Inflammatory macrophage treated with lipopolysaccharide for 4 hours (primary cell): ENCODE measurements around the gene JMJD7.
A peak's percentile ranks its signal among the peaks of the same experiment; 100 is the strongest.

Experiments
- DNase-seq: peaks from one replicate; pipeline ENCODE4 v3.0.0-alpha.2; 2020

JMJD7 gene

DNA sequence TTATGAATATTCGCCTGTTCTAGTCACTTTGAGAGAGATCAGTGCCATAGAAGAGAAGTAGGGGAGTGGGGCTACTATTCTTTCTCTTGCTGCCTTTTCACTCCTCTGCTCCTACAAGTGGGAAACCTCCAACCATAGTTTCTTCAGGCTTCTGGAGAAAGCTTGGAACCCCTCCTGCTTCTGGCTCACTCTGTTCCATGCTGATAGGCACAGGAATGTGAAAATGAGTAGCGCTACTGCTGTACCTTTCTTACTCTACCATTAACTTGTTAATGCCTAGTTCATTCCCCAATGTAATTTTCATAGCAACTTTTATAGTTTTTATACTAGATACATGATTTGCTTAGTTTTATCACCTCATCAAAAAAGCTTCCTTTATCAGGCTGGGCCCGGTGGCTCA, 26.7 kb upstream of the JMJD7 start:
- DNase-seq: no peak

DNA sequence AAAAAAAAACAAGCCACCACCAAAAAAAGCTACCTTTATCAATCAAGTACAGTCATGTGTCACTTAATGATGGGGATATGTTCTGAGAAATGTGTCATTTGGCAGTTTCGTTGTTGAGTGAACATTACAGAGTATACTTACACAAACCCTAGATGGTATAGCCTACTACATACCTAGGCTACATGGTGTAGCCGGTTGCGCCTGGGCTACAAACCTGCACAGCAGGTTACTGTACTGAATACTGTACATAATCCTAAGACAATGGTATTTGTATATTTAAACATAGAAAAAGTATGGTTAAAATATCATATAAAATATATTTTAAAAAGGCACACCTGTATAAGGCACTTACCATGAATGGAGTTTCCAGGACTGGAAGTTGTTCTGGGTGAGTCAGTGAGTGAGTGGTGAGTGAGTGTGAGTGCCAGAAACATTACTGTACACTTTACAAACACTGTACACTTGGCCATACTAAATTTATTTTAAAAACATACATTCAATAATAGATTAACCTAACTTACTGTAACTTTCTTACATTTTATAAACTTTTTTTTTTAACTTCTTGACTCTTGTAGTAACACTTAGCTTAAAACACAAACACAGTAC, 25.9 kb upstream of the JMJD7 start:
- DNase-seq: no peak

DNA sequence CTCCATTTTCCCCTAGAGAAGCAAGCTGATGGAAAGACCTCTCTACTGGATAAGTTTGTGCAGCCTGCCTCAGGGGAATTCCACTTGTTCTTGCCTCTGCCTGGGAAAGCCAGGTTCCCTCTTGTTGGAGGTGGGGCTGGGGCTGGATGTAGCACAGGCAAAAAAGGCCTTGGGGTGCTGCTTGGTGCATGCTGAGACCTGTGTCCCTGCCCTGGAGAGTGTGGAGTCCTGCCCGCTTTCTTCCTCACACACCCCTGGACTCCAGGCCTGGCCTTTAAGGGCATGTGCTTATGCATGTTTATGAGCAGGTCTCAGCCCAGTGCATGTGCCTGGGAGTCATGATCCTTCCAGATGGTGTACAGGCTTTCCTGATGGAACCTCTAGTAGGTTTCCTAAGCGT, 23.5 kb upstream of the JMJD7 start:
- DNase-seq: no peak

DNA sequence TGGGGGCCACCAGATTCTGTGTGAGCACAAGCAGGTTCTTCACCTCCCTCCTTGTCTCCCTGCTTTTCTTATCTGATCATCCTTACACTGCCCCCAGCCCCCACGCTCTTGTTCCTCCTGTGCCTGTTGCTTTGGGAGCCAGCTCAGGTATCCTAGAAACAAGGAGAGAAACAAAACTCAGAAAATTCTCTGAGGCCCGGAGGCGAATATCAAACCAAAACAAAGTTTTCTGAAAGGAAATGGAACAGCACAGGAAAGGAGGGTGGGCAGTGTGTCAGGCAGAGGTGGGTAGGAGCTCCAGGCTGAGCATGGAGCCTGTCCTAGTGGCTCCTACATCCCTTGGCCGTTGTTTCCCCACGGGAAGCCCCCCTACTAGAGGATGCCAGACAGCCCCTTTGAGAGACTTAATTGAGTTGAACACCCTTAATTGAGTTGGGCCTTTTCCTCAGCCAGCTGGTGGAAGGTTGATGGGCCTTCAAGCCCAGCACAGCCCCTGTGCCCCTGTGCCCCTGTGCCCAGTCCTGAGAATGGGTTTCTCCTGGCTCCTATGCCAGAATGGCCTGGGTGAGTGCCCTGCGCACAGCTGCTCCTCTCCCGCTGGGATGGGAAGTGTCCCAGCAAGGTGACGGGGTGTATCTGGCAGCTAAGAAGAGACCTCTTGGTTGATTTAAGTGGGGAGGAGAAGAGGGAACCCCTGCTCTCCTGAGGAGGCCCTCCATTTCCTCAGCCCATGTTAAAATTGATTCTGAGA, 22.8 kb upstream of the JMJD7 start:
- no peak for DNase-seq

DNA sequence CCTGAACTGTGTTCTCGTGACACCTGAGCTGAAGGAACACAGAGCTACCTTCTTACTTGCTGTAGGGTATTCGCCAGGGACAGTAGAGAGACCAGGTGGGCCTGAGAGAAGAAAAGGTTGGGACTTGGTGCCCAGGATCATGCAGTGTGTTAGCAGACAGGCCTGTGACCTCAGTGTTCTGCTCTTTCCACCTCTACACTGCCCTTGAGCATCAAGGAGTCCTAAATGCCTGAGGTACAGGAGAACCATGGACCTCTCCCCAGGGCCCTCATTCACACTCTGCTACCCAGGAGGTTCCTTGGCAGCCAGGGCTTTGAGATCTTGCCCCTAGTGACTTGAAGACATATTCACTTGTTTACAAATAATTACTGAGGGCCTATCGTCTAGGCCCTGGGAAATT, 22.2 kb upstream of the JMJD7 start:
- DNase-seq: no peak

DNA sequence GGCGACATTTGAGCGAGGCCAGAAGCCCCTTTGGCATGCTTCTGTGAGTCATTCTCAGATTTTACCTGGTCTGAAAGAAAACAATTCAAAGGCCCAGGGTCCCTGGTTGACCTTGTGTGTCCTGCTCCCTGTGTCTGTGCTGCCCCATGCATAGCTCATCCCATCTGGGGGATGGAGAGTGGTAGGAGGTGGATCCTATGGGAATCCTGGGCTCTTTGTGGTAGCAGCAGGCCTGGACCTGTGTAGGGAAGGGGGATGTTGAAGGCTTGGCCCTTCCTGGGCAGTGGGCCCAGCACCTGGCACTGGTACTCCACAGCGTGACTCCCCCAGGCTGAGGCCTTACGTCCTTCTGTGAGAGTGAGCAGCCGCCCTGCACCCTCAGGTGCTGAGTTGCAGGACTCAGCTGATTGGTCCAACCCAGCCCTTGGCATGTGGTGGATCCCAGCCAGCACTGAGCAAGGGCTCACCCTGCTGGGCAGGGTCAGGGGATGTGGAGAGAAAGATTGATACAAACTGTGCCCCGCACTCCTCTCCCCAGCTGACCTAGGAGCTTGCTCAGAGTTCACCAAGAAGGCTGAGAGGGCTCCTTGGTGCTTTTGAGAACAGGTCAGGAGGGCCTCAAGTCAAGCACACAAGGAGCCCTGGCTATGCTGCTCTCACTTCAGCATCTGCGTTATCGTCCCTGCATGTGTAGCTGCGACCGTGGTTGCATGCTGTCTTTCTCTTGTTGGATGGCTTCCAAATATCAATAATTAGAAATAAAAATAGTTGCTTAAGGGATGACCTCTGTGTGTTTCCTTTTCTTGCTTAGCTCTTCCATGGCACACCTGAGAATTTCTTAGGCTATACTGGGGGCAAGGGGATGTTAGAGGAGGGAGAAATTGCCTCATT, 21.4 kb upstream of the JMJD7 start:
- no peak for DNase-seq

DNA sequence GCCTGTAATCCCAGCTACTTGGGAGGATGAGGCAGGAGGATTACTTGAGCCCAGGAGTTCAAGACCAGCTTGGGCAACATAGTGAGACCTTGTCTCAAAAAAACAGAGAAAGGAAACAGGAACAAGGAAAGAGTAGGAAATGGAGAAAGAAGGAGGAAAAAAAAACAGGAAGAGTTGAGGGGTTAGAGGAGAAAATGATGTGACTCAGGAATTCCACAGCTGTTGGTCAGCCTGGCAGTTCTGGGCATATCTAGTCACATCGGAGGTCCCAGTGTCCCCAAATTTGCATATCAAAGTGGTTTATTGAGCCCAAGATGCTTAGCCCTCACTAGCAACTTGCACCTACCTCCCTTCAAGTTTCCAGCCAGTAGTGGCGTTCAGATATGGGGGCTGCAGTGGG, 18.8 kb upstream of the JMJD7 start:
- peak; percentile 21 for DNase-seq

DNA sequence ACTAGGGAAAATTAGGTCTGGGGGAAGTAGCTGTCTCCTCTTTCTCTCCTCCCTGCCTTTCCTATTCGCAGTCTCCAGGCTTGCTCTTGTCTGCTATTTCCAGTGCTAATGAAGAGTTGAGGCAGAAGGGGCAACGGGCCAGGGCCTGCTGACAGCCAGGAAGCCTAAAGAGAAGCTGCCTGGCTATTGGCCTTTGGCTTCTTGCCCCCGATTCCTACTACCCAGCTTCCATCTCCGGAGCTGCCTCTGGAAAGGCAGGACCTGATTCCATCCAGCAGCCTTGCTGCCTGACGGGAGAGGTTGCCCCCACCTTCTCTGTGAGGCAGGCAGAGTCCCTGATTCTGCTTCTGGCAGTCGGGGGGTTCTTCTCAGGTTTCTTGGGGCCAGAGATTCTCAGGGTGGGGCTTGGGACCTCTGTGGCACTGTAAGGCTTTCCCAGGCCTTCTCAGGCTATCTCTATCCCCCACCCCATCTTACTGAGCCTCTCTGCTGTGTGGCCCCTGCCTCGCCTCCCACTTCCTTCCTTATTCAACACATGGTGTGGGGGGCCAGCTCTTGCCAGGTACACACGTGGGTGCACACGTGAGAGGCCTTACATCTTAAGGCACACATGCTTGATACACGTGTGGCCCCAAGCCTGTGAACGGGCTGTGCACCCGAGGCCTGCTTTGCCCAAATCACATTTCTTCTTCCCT, 18.2 kb upstream of the JMJD7 start:
- DNase-seq: no peak

DNA sequence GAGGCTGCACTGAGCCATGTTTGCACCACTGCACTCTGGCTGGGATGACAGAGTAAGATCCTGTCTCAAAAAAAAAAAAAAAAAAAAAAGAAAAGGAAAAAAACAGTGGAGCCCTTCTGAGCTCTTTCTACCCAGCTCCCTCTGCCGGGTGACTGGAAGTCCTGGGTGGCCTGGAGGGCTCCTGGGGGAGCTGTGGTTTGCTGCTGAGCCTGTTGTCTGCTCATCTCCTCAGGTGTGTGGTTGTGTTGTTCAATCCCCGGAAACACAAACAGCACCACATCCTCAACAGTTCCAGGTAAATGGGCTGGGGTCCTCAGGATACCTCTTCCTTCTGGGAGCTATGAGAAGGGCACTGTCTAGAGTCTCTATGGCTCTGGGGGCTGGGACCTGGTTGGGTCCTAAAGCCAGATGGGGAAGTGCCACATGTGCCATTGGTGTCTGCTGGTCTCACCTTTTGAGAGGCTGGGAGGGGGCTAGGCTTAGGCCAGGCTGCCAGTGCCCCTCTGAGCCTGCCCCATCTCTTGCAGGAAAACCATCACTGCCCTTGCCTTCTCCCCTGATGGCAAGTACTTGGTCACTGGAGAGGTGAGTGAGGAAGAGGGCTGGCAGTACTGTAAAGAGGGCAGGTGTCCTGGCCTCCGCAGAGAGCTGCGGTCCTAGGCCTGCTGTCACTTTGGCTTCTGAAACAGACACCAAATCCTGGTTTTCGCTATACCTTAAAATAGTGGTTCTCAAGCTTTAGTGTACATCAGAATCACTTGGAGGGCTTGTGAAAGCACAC, 17.1 kb upstream of the JMJD7 start:
- no peak for DNase-seq

DNA sequence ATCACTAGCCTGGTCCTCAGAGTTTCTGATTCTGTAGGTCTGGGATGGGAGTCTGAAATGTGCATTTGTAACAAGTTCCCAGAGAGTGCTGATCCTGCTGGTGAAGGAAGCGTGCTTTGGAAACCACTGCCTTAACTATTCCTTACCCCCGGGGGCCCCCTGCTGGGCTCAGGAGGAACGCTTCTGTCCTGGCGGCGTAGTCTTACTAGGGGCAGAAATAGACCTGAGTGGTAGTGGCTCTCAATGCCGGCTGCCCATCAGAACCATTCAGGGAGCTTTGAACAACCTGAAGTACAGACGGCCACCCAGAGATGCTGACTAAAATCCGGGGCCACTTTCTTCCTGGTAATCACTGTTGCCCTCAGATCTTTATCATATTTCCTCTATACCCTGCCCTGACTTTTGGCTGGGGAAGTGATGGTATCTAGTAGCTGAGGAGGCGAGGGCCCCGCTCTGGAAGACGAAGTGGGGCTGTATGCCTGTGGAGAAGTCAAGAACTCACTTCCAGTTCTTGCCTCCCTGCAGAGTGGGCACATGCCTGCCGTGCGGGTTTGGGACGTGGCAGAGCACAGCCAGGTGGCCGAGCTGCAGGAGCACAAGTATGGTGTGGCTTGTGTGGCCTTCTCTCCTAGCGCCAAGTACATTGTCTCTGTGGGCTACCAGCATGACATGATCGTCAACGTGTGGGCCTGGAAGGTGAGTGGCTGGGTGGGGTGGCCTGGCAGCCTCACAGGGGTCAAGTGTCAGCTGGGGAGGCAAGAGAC, 16.3 kb upstream of the JMJD7 start:
- peak; percentile 77 for DNase-seq

DNA sequence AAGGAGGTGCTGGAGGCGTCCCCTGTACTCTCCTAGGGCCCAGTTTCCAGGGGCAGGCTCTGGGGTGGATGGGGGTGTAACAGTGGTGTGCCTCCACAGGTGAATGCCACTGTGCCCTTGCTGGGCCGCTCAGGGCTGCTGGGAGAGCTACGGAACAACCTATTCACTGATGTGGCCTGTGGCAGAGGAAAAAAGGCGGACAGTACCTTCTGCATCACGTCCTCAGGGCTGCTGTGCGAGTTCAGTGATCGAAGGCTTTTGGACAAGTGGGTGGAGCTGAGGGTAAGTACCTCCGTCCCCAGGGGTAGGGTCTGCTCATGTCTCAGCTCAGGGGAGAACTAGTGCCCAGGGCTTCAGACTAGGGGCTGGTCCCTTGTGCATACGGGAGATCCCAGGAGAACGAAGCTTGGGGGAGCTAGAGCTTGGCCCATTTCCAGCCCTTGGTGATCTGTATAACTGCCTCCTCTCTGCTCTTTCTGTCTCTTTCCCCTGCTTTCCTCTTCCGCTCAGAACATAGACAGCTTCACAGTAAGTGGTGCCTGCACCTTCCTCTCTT, 15.0 kb upstream of the JMJD7 start:
- DNase-seq: no peak

DNA sequence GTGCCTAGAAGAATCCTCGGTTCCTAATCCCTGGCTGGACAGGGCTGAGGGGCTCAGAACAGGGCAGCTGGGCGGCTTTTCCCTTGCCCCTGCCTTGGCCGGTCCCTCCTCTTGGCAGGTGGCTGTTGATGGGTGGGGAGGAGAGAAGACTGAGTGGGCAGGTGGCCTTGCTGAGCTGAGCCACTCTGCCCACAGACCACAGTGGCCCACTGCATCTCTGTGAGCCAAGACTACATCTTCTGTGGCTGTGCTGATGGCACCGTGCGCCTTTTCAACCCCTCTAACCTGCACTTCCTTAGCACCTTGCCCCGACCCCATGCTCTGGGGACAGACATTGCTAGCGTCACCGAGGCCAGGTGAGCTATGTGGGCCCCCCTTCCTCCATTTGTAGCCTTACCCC, 14.5 kb upstream of the JMJD7 start:
- DNase-seq: no peak

DNA sequence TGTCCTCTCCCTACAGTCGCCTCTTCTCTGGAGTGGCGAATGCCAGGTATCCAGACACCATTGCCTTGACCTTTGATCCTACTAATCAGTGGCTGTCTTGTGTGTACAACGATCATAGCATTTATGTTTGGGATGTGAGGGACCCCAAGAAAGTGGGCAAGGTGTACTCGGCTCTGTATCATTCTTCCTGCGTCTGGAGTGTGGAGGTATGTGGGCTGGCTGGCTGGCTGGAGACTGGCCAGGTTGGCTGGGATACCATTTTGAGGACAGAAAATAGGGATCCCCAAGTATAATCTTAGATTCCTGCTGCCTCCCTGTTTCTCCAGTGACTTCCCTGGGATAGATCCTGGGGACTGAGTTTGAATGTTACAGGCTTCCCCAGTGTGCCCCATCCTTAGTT, 13.4 kb upstream of the JMJD7 start:
- DNase-seq: no peak

DNA sequence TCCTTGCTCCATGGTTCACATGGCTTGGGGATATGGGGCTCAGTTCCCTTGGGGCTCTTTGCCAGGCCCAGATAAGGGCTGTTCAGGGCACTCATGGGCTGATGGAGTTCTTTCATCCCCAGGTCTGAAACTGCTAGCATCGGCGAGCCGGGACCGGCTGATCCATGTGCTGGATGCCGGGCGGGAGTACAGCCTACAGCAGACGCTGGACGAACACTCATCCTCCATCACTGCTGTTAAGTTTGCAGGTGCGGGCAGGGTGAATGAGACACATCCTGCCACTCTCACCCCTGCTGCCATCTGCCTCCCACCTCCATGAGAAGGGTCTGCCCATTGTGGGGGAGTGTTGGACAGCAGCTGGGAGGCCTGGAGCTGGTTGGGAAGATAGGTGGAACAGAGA, 11.1 kb upstream of the JMJD7 start:
- DNase-seq: no peak

DNA sequence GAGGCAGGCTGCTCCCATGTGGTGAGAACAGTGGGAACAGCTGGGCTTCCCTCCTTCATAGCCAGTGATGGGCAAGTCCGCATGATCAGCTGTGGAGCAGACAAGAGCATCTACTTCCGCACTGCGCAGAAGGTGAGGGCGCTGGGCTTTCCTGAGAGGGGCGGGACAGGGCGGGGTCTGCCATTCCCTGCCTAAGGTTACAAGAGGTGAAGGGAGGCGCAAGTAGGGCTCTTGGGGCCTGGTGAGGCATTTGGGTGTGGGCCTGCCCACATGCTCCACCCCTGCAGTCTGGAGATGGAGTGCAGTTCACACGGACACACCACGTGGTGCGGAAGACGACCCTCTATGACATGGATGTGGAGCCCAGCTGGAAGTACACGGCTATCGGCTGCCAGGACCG, 10.6 kb upstream of the JMJD7 start:
- DNase-seq: no peak

DNA sequence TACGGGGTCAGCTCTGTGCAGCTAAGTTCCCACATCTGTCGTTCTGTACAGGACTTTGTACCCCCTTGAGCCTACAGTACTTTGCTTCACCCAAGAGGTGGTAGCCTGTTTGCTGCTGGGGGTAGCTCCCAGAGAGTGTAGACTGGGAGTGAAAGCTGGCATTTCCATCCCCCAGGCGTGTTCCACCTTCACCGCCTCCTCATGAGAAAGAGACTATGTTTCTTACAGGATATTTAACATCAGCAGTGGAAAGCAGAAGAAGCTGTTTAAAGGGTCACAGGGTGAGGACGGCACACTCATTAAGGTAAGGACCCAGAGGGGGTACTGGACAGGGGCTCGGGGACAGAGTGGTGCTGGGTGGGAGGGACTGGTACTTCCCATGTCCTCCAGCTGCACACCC, 10.1 kb upstream of the JMJD7 start:
- DNase-seq: no peak

DNA sequence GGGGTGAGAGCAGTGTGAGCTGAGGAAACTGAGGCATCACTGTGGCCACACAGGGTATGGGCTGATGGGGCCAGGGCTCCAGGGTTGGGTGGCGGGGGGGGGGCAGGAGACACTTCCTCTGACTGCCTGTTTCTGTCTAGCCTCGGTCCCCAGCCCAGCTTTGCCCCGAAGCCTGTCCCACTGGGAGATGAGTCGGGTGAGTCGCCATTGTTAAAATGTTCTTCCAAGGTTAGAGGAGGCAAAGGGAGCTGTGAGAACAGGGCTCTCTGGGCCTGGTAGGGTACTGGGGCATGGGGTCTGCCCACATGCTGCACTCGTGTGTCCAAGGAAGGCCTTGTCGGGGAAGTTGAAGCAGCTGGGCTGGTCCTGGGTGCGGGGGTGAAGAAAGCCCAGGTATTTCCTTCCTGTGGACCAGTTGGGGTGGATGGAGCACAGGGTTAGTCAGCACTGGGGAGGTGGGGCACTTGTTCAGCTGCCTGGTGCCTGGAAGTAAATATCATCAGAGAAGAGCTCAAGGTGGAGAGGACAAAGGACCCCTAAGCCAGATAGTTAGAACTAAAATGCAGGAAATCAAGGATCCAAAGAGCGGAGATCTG, 8.3 kb upstream of the JMJD7 start:
- no peak for DNase-seq

DNA sequence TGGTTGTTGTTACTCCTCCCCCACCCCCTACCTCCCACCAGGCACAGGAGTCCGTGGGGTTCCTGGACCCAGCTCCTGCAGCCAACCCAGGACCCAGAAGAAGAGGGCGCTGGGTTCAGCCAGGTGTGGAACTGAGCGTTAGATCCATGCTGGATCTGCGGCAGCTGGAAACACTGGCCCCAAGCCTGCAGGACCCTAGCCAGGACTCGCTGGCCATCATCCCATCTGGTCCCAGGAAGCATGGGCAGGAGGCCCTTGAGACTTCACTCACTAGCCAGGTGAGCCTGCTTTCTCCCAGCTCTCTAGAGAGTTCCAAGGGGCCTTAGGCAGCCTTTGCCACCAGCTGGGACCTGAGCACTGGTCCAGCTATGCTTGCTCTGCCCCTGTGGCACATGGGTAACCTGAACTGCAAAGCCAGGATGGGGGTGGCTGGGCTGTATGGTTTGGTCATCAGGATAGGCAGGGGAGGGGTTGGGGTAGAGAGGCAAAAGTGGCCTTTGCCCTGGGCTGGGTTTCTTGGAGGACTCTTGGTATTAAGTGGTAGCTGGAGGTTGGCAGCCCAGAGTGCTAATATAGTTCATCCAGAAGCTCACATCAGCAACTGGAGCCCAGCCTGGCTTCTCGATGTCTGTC, 7.0 kb upstream of the JMJD7 start:
- DNase-seq: no peak

DNA sequence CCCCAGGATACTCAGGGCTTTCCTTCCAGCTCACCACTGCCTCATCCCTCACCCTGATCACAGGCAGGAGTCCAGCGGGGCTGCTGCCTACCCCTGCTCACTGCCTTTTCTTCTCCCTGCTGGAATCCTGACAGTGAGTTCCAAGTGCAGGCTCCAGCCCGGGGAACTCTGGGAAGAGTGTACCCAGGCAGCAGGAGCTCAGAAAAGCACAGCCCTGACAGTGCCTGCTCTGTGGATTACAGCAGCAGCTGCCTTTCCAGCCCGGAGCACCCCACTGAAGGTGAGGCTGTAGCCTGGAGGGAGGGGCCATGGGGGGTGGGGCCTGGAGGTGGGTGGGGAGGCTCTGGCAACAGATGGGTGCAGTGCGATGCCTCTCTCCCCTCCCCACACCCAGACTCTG, 6.1 kb upstream of the JMJD7 start:
- no peak for DNase-seq

DNA sequence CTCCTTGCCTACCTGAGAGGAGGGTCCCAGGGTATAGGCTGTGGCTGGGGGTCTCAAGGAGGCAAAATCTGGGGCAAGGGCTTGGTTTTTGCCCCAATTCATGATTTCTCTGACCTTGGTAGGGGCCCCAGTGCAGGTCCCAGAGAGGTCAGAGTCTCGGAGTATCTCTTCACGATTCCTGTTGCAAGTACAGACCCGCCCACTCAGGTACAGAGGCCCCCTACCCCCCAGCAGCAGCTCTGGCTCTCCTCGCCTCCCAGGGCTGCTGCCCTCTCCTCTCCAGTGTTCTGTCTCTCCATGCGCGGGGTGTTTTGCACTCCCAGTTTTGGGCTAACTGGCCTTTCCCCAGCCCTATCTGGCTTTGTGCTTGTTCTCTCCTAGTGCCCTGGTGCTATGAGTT, 5.4 kb upstream of the JMJD7 start:
- no peak for DNase-seq

DNA sequence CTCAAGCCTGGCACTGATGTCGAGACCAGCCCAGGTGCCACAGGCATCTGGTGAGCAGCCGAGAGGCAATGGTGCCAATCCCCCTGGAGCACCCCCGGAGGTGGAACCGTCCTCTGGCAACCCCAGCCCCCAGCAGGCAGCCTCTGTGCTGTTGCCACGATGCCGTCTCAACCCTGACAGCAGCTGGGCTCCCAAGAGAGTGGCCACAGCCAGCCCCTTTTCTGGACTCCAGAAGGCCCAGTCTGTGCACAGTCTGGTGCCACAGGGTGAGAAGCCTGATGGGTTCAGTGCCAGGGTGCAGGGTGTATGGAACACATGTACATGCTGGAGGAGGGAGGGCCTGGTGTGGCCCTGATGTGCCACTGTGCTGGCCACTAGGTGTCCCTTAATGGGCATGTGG, 4.9 kb upstream of the JMJD7 start:
- DNase-seq: no peak
